RWPE1 (cell line): ENCODE measurements around the gene UPF3A.
A peak's percentile ranks its signal among the peaks of the same experiment; 100 is the strongest.

Source experiments
- CTCF ChIA-PET: fragments of 350-600 bp; sonication (Branson Sonifier 250); formaldehyde crosslinking; extraction: SDS; loops from one replicate; lab custom pipeline; 2021; lab: Yijun Ruan, JAX
- POLR2A ChIA-PET: fragments of 400-600 bp; formaldehyde crosslinking; extraction: SDS; loops from one replicate; lab custom pipeline; 2020; ENCODE audit warnings: antibody characterized with exemption; ENCODE audit not compliant: low non-redundant PET; lab: Yijun Ruan, JAX
- DNase-seq: peaks from one replicate; pipeline ENCODE4 v3.0.0; 2012; ENCODE audit warnings: low spot score
- H3K27ac ChIP-seq: fragments of 450-650 bp; 2 replicates; pipeline ENCODE4 v1.5.1; 2017
- CTCF ChIP-seq: fragments of 450-650 bp; conservative IDR thresholded peaks from 2 replicates; pipeline ENCODE4 v1.5.1; 2017; ENCODE audit warnings: low read depth, mild to moderate bottlenecking

UPF3A gene

GRCh38 chr13:114282041-114282670 is 755 bp downstream of the UPF3A start:
- POLR2A ChIA-PET: no interaction called here
- CTCF ChIA-PET: no interaction called here
- peak overlapping the region; percentile 99 for H3K27ac ChIP-seq
- TF ChIP-seq CTCF: no peak
- peak; percentile 55 for DNase-seq

GRCh38 chr13:114283576-114283975 is 2.2 kb downstream of the UPF3A start:
- no peak for TF ChIP-seq CTCF
- CTCF ChIA-PET: no interaction called here
- no peak for DNase-seq
- POLR2A ChIA-PET: no interaction called here
- H3K27ac ChIP-seq: no peak overlapping the region

GRCh38 chr13:114284680-114285079 is 3.3 kb downstream of the UPF3A start:
- no peak for TF ChIP-seq CTCF
- CTCF ChIA-PET: no interaction called here
- POLR2A ChIA-PET: no interaction called here
- no peak for DNase-seq
- H3K27ac ChIP-seq: no peak overlapping the region; the same call in 1 of the 2 replicates

GRCh38 chr13:114285166-114285808 is 3.9 kb downstream of the UPF3A start:
- CTCF ChIA-PET: no interaction called here
- POLR2A ChIA-PET: no interaction called here
- peak overlapping the region; percentile 22; the same call in 1 of the 2 replicates for H3K27ac ChIP-seq
- DNase-seq: peak; percentile 49
- TF ChIP-seq CTCF: no peak

GRCh38 chr13:114286808-114287207 is 5.4 kb downstream of the UPF3A start:
- no peak for TF ChIP-seq CTCF

GRCh38 chr13:114288157-114288591 is 6.8 kb downstream of the UPF3A start:
- ChIA-PET POLR2A (no interaction called here), CTCF (no interaction called here)
- no peak for DNase-seq
- peak overlapping the region; percentile 46 for H3K27ac ChIP-seq
- no peak for TF ChIP-seq CTCF

More at GRCh38 chr13:114286808-114287207, 5.4 kb downstream of the UPF3A start:
- DNase-seq: no peak
- ChIA-PET CTCF (no interaction called here), POLR2A (no interaction called here)
- H3K27ac ChIP-seq: no peak overlapping the region
